T-helper 17 cell (primary cell): ENCODE data around the gene EPHB2. TPM values are rescaled to one million over a fixed set of nuclear protein-coding genes. Genes with fewer than 3 reads are reported as not detected.

Experiments used
- ATAC-seq: fragments of 150-1000 bp; cut with Tn5 transposase; 2 replicates; pipeline ENCODE4 v1.10.0; 2021; ENCODE audit warnings: mild to moderate bottlenecking, moderate library complexity
- DNase-seq, 3 donors: peaks; one replicate each; pipeline versions ENCODE4 v3.0.0 to v3.0.0-alpha.2; 2020 to 2021
- H3K9me3 ChIP-seq: one replicate; pipeline ENCODE4 v1.7.0; 2013; ENCODE audit warnings: low read length, mild to moderate bottlenecking; ENCODE audit not compliant: control insufficient read depth, poor library complexity, severe bottlenecking
- H3K27ac Mint-ChIP-seq: one replicate; pipeline ENCODE4 v1.8.0; 2022; ENCODE audit warnings: mild to moderate bottlenecking, moderate library complexity, mixed read lengths
- H3K27me3 Mint-ChIP-seq: one replicate; pipeline ENCODE4 v1.8.0; 2022; ENCODE audit warnings: mixed read lengths
- H3K36me3 Mint-ChIP-seq: one replicate; pipeline ENCODE4 v1.8.0; 2022; ENCODE audit warnings: low read depth, mixed read lengths
- H3K4me1 Mint-ChIP-seq: one replicate; pipeline ENCODE4 v1.8.0; 2022; ENCODE audit warnings: mild to moderate bottlenecking, mixed read lengths
- H3K4me3 Mint-ChIP-seq: one replicate; pipeline ENCODE4 v1.8.0; 2022; ENCODE audit warnings: mild to moderate bottlenecking, moderate library complexity, mixed read lengths
- total RNA-seq, 4 donors: library from RNA in 2 of 4; stranded (reverse) in 2 of 4; gene quantifications; one replicate each; pipeline ENCODE4 v1.2.3 and lab custom pipeline; 2022 to 2026

The EPHB2 gene
- total RNA-seq, 2 donors from 2014 or later = 0.15 TPM; not detected in 1

- ATAC-seq = no peak
- Mint-ChIP-seq H3K4me3 (peak overlapping the region; percentile 15), H3K36me3 (no peaks in the 10 kb centered on the region), H3K27me3 (peaks cover 52% of the 10 kb centered on the region), H3K4me1 (peaks cover 4% of the 10 kb centered on the region), H3K27ac (no peak overlapping the region)
- H3K9me3 ChIP-seq = no peaks in the 10 kb centered on the region
- no peak for DNase-seq
Measured at GRCh38 chr1:22801761-22802160, 91.1 kb downstream of the EPHB2 start.

GRCh38 chr1:22803833-22804232, 93.2 kb downstream of the EPHB2 start:
- ATAC-seq (no peak), DNase-seq (no peak)
- no peak overlapping the region for H3K27ac Mint-ChIP-seq
- H3K4me3 Mint-ChIP-seq = no peak overlapping the region
- H3K27me3 Mint-ChIP-seq = peaks cover 48% of the 10 kb centered on the region
- no peaks in the 10 kb centered on the region for H3K9me3 ChIP-seq
- H3K36me3 Mint-ChIP-seq = no peaks in the 10 kb centered on the region
- no peaks in the 10 kb centered on the region for H3K4me1 Mint-ChIP-seq

DNA sequence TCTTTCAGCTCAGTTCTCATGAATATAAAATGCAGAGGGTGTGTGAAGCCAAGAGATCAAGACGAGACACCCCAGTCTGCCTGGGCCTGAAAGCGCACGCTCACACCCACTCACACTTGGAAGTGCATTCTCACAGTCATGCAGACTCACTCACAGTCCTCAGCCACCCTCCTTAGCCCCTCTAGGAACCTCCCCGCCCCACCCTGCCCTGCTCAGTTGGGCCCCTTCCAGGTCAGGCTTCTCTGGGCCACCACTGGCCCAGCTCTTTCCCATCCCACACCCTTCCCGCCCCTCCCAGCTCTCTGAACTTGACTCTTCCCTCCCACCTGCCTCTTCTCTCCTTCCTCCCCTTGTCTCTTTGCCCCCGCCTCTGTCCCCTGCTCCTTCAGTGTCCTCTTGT, 93.8 kb downstream of the EPHB2 start:
- H3K9me3 ChIP-seq = no peaks in the 10 kb centered on the region
- no peak for ATAC-seq
- no peak for DNase-seq
- peaks cover 48% of the 10 kb centered on the region for H3K27me3 Mint-ChIP-seq
- no peaks in the 10 kb centered on the region for H3K4me1 Mint-ChIP-seq
- H3K4me3 Mint-ChIP-seq = no peak overlapping the region
- H3K36me3 Mint-ChIP-seq = no peaks in the 10 kb centered on the region
- no peak overlapping the region for H3K27ac Mint-ChIP-seq

DNA sequence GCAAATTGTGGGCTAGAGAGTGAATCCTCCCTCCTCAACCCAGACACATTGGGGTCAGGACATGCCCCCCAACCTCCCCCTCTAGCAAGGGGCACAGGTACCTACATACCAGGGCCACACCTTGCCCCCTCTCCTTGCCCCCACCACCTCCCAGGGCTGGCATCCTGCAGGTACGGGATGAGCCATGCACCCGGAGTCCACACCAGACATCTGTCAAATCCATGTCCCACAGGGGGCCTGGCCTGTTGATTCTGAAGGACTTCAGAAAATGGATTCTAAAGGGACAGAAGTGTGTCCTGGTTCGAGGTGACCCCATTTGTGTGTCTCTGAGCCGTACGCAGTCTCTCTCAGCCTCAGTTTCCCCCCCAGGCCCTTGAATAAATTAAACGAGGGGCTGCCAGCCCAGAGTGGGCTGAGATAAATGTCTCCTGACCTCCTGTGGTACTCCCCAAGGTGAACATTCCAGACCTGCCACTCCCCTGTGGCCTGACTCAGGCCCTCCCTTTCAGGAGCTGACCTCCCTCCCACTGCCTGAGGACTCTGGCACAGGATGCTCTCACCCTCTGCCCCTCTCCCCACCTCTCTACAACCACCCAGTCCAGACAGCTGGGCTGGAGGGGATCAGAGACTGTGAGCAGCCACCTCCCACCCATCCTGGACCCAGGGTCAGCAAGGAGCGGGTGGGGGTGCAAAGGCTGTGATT, 94.5 kb downstream of the EPHB2 start:
- H3K27me3 Mint-ChIP-seq = peaks cover 45% of the 10 kb centered on the region
- H3K4me1 Mint-ChIP-seq = no peaks in the 10 kb centered on the region
- no peaks in the 10 kb centered on the region for H3K9me3 ChIP-seq
- no peak overlapping the region for H3K27ac Mint-ChIP-seq
- H3K4me3 Mint-ChIP-seq = no peak overlapping the region
- ATAC-seq = no peak
- DNase-seq = no peak
- H3K36me3 Mint-ChIP-seq = no peaks in the 10 kb centered on the region

- Mint-ChIP-seq H3K27me3 (peaks cover 40% of the 10 kb centered on the region), H3K36me3 (no peaks in the 10 kb centered on the region), H3K4me1 (no peaks in the 10 kb centered on the region)
Measured at GRCh38 chr1:22805672-22806038, 95.0 kb downstream of the EPHB2 start.

GRCh38 chr1:22806584-22806983, 95.9 kb downstream of the EPHB2 start:
- no peaks in the 10 kb centered on the region for H3K9me3 ChIP-seq
- H3K4me1 Mint-ChIP-seq = no peaks in the 10 kb centered on the region
- ATAC-seq = no peak
- no peak for DNase-seq
- H3K36me3 Mint-ChIP-seq = no peaks in the 10 kb centered on the region
- H3K27ac Mint-ChIP-seq = no peak overlapping the region
- H3K4me3 Mint-ChIP-seq = no peak overlapping the region
- H3K27me3 Mint-ChIP-seq = peaks cover 42% of the 10 kb centered on the region

More at GRCh38 chr1:22805672-22806038, 95.0 kb downstream of the EPHB2 start:
- H3K4me3 Mint-ChIP-seq = no peak overlapping the region
- no peaks in the 10 kb centered on the region for H3K9me3 ChIP-seq
- ATAC-seq = no peak
- H3K27ac Mint-ChIP-seq = no peak overlapping the region
- DNase-seq = no peak

DNA sequence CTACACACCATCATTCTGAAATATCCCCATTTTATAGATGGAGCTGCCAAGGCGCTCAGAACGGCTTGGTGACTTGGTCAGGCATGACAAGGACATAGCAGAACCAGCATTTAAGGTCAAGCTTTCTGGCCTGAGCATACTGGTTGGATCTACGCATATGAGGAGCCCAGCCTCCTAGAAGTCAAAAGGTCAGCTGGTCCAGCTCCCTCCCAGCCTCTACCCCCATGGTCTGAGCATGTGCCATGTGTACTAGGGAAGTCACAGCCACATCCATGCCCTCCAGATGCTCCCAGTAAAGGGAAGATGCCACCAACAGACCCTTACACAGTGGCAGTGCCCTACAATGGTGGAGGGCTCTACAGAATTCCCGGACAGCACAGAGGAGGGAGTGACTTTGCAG, 96.7 kb downstream of the EPHB2 start:
- Mint-ChIP-seq H3K4me1 (no peaks in the 10 kb centered on the region), H3K27ac (no peak overlapping the region), H3K36me3 (no peaks in the 10 kb centered on the region), H3K4me3 (no peak overlapping the region), H3K27me3 (peaks cover 37% of the 10 kb centered on the region)
- DNase-seq (no peak), ATAC-seq (no peak)
- H3K9me3 ChIP-seq = no peaks in the 10 kb centered on the region

DNA sequence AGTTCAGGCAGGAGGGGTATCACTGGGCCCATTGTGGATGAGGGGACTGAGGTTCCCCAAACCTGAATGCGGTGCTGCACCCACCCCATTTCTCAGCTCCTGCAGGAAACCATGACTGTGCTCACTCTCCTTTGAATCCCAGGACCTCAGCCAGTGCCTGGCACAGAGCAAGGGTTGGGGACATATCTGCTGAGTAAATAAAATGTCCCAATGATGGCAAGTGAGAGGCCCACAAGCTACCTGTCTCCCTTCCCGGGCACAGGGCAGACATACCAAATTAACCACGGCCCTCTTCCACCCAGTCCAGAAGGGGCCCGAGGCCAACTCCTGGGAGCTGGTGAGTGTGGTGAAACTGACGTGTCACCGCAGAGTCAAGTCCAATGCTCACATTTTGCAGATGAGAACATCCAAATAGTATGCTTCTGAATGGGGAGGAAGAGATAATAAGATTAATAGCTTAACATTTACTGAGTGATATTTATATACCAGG, 97.6 kb downstream of the EPHB2 start:
- Mint-ChIP-seq H3K27ac (no peak overlapping the region), H3K27me3 (peaks cover 31% of the 10 kb centered on the region), H3K36me3 (no peaks in the 10 kb centered on the region), H3K4me1 (no peaks in the 10 kb centered on the region), H3K4me3 (no peak overlapping the region)
- DNase-seq (no peak), ATAC-seq (no peak)
- H3K9me3 ChIP-seq = no peaks in the 10 kb centered on the region

DNA sequence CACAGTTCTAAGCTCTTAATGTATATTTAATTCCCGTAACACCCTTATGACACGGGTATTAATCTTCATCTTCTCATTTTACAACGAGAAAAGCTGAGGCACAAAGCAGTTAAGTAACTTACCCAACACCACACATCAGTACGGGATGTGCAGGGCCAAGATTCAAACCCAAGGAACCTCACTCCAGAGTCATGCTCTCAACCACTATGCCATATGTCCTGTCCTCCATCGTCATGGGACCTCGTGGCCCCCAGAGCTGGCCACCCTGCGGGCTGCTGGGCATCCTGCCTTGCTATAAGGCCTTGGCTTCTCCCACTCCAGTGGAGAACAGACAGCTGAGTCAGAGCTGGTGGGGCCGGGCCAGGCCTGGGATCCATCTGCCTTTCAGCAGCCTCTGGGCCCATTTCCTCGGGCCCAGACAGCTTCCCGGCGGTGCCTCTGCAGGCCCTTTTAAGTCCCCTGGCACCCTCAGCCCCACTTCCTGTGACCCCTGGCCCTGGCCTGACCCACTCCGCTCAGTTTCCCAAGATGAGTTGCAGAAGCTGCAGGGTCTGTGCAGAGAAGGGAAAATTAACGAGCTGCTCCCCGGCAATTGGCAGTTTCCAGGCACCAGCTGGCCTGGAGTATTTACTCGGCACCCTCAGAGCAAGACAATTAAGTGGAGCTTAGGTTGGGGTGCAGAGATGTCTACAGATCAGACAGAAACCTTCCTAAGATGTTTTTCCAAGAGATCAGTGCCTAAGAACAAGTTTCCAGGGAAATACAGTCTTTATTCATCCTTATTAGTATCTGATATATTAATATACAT, 98.2 kb downstream of the EPHB2 start:
- ATAC-seq (no peak), DNase-seq (no peak)
- no peaks in the 10 kb centered on the region for H3K9me3 ChIP-seq
- Mint-ChIP-seq H3K27me3 (peaks cover 30% of the 10 kb centered on the region), H3K27ac (no peak overlapping the region), H3K4me3 (no peak overlapping the region), H3K4me1 (no peaks in the 10 kb centered on the region), H3K36me3 (no peaks in the 10 kb centered on the region)

- ATAC-seq (no peak), DNase-seq (no peak)
- Mint-ChIP-seq H3K4me3 (no peak overlapping the region), H3K4me1 (no peaks in the 10 kb centered on the region), H3K36me3 (no peaks in the 10 kb centered on the region), H3K27me3 (peaks cover 22% of the 10 kb centered on the region), H3K27ac (no peak overlapping the region)
- no peaks in the 10 kb centered on the region for H3K9me3 ChIP-seq
Measured at GRCh38 chr1:22809783-22810182, 99.1 kb downstream of the EPHB2 start.

DNA sequence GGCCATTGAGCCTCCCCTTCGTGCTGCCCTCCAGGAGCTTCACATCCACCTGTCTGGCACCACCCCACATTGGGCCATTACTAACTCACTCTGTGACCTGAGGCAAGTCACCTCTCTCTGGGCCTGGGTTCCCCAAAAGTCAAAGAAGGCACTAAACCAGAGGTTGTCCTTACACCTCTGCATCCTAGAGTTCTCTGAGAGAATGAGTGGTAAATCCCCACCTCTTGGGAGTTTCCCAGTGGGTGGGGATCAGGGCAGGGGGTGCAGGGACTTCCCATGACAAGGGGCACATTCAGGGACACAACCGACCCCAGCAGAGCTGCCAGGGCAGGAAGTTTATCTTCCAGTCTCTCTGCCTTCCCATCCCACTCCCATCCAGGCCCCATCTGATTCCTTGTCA, 99.7 kb downstream of the EPHB2 start:
- DNase-seq = no peak
- H3K36me3 Mint-ChIP-seq = no peaks in the 10 kb centered on the region

GRCh38 chr1:22812092-22812880, 101.6 kb downstream of the EPHB2 start:
- H3K4me1 Mint-ChIP-seq = no peaks in the 10 kb centered on the region

More for the DNA sequence above, 99.7 kb downstream of the EPHB2 start:
- H3K27me3 Mint-ChIP-seq = peaks cover 20% of the 10 kb centered on the region
- no peaks in the 10 kb centered on the region for H3K9me3 ChIP-seq
- H3K4me1 Mint-ChIP-seq = no peaks in the 10 kb centered on the region
- H3K27ac Mint-ChIP-seq = no peak overlapping the region
- H3K4me3 Mint-ChIP-seq = no peak overlapping the region
- ATAC-seq = no peak

More at GRCh38 chr1:22812092-22812880, 101.6 kb downstream of the EPHB2 start:
- H3K27ac Mint-ChIP-seq = no peak overlapping the region
- no peak overlapping the region for H3K4me3 Mint-ChIP-seq
- DNase-seq (no peak), ATAC-seq (no peak)
- H3K36me3 Mint-ChIP-seq = no peaks in the 10 kb centered on the region
- peaks cover 13% of the 10 kb centered on the region for H3K27me3 Mint-ChIP-seq
- no peaks in the 10 kb centered on the region for H3K9me3 ChIP-seq
